Gastrocnemius medialis (tissue), 4 donors: ENCODE results near the gene SNCB.

Source experiments
- CTCF ChIP-seq, 5 experiments: fragments of 450-650 bp in 3 of 5; fragments of 200-600 bp in 2 of 5; sonication (generic) in 2 of 5; IDR thresholded peaks in 4 of 5; conservative IDR thresholded peaks in 1 of 5; 1 replicate in 4 of 5; 2 replicates in 1 of 5; pipeline ENCODE4 v1.5.1; 2016 to 2019; ENCODE audit warnings: antibody characterized with exemption in 5 of 5, mild to moderate bottlenecking in 3 of 5, moderate library complexity in 3 of 5
- POLR2A ChIP-seq, 2 donors: fragments of 450-650 bp; IDR thresholded peaks; one replicate each; pipeline ENCODE4 v1.6.1; 2017; ENCODE audit warnings: antibody characterized with exemption in 2 of 2, mild to moderate bottlenecking in 2 of 2, moderate library complexity in 2 of 2

GRCh38 chr5:176618783-176619182 is 11.6 kb downstream of the SNCB start:
- TF ChIP-seq POLR2A (IDR thresholded peaks at IDR 0.05) (no peak), CTCF (IDR thresholded peaks at IDR 0.05 in 4 of 5, conservative IDR thresholded peaks at IDR 0.05 in 1 of 5) (no peak)
